H1 (cell line): Measurements from ENCODE around the gene CHST8. TPM values are rescaled to one million over a fixed set of nuclear protein-coding genes. Genes with fewer than 3 reads are reported as not detected.

ENCODE experiments used
- ASH2L ChIP-seq: fragments of 200-600, 300-600 bp; sonication (generic); IDR thresholded peaks from one replicate; pipeline ENCODE4 v1.7.1; 2017; ENCODE audit warnings: low read length
- CHD7 ChIP-seq: fragments of 300-600 bp; sonication (generic); IDR thresholded peaks from 2 replicates; pipeline ENCODE4 v1.7.1; 2012; ENCODE audit warnings: low read length, moderate library complexity, mild to moderate bottlenecking, inconsistent platforms; ENCODE audit not compliant: insufficient replicate concordance
- GTF2F1 ChIP-seq: IDR thresholded peaks from 2 replicates; pipeline ENCODE4 v1.6.1; 2012; ENCODE audit warnings: low read depth, low read length, improper control_type of control experiment, borderline replicate concordance
- HDAC6 ChIP-seq: IDR thresholded peaks from one replicate; pipeline ENCODE4 v1.7.1; 2012; ENCODE audit warnings: low read depth, mild to moderate bottlenecking, inconsistent platforms, low read length, moderate library complexity
- JUN ChIP-seq: IDR thresholded peaks from 2 replicates; pipeline ENCODE4 v1.6.1; 2011; ENCODE audit warnings: low read depth, mild to moderate bottlenecking, improper control_type of control experiment, low read length
- RXRA ChIP-seq: IDR thresholded peaks from 2 replicates; pipeline ENCODE4 v1.6.1; 2011; ENCODE audit warnings: low read depth, mild to moderate bottlenecking, low read length, moderate library complexity; ENCODE audit not compliant: insufficient read depth
- SIN3A ChIP-seq, 2 experiments: IDR thresholded peaks in 1 of 2; conservative IDR thresholded peaks in 1 of 2; 2 replicates each; pipeline ENCODE4 v1.6.1; 2011 to 2012; ENCODE audit warnings: low read length in 2 of 2, improper control_type of control experiment in 1 of 2, low read depth in 1 of 2, mild to moderate bottlenecking in 1 of 2
- TAF7 ChIP-seq: optimal IDR thresholded peaks from 2 replicates; pipeline ENCODE3; 2011; ENCODE audit warnings: low read depth, mild to moderate bottlenecking, inconsistent platforms, low read length, moderate library complexity, borderline replicate concordance
- polyA plus RNA-seq, 7 experiments: library from polyadenylated mRNA; depleted of rRNA in 3 of 7; stranded (reverse) in 5 of 7; unstranded in 2 of 7; fragments of >200 nt in 5 of 7; fragments of 200-250 nt in 2 of 7; gene quantifications; 1 replicate in 5 of 7; 2 replicates in 1 of 7; 4 replicates in 1 of 7; pipeline versions ENCODE4 v1.2.1 to v1.2.3, GENCODE V29; 2011 to 2013; ENCODE audit warnings: missing spikeins in 2 of 7, mixed read lengths in 2 of 7
- total RNA-seq: library from RNA; stranded (reverse); fragmentation: NEBNext Ultra II Directional; extraction: Animal tissue kit (Norgen Biotek cat#: 25700); gene quantifications from 2 replicates; pipeline ENCODE4 v1.2.1, GENCODE V29; 2021

Gene CHST8
- total and polyA plus RNA-seq, 2 of the 8 experiments (the other 6 are each of a cell fraction or from before 2014, with no cell fraction given): 10.8 to 28.2 TPM

- no peak for TF ChIP-seq CHD7
- TF ChIP-seq JUN: no peak
- TF ChIP-seq GTF2F1: no peak
- no peak for TF ChIP-seq RXRA
- no peak for TF ChIP-seq HDAC6
- TF ChIP-seq TAF7: no peak
- no peak for TF ChIP-seq SIN3A (conservative IDR thresholded peaks at IDR 0.05 in 1 of 2, IDR thresholded peaks at IDR 0.05 in 1 of 2; ENCODE audit: low read depth in 1 of 2, low read length in 2 of 2)
- no peak for TF ChIP-seq ASH2L
These were observed 130.5 kb downstream of the CHST8 start (continued) for GRCh38 chr19:33752018-33752800.
